ENCODE measurements around the gene ENTPD2.

ENTPD2 gene

DNA sequence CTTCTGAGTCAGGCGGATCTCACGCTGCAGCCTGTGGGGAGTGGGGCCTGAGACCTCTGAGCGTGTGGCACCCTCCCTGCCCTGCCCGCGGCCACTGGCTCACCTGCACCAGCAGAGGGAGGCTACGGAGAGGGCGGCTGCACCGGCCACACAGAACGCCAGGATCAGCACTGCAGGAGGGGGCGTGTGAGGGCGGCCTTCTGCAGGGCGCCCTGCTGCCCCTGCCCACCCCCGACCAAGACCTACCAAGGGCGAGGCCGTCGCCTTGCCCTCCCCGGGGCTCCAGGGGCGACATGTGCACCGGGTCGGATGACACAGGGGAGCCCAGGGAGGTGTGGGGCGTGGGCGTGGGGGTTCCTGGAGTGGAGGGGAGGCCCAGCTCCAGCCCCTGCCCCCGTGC lies 13.3 kb downstream of the ENTPD2 start:
- H3K4me2 ChIP-seq (ENCODE audit: low read length): no peak overlapping the region
- H3K27me3 ChIP-seq (ENCODE audit: control insufficient read depth, insufficient read depth, low read length): no peaks in the 10 kb centered on the region
- no peaks in the 10 kb centered on the region for H3K79me2 ChIP-seq
- H3K9me3 ChIP-seq (ENCODE audit: control insufficient read depth, low read length): no peaks in the 10 kb centered on the region
- H3K27ac ChIP-seq: no peak overlapping the region
- no peak overlapping the region for H2AFZ ChIP-seq
- H3K36me3 ChIP-seq (ENCODE audit: control insufficient read depth, insufficient read depth, low read length): no peaks in the 10 kb centered on the region
- peaks cover 2% of the 10 kb centered on the region for H3K4me1 ChIP-seq
- TF ChIP-seq, protein P1, sequence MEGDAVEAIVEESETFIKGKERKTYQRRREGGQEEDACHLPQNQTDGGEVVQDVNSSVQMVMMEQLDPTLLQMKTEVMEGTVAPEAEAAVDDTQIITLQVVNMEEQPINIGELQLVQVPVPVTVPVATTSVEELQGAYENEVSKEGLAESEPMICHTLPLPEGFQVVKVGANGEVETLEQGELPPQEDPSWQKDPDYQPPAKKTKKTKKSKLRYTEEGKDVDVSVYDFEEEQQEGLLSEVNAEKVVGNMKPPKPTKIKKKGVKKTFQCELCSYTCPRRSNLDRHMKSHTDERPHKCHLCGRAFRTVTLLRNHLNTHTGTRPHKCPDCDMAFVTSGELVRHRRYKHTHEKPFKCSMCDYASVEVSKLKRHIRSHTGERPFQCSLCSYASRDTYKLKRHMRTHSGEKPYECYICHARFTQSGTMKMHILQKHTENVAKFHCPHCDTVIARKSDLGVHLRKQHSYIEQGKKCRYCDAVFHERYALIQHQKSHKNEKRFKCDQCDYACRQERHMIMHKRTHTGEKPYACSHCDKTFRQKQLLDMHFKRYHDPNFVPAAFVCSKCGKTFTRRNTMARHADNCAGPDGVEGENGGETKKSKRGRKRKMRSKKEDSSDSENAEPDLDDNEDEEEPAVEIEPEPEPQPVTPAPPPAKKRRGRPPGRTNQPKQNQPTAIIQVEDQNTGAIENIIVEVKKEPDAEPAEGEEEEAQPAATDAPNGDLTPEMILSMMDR (IDR thresholded peaks at IDR 0.05): no peak
- H3K9ac ChIP-seq: no peak overlapping the region
- no peak overlapping the region for H3K4me3 ChIP-seq (ENCODE audit: low read depth, low read length)

DNA sequence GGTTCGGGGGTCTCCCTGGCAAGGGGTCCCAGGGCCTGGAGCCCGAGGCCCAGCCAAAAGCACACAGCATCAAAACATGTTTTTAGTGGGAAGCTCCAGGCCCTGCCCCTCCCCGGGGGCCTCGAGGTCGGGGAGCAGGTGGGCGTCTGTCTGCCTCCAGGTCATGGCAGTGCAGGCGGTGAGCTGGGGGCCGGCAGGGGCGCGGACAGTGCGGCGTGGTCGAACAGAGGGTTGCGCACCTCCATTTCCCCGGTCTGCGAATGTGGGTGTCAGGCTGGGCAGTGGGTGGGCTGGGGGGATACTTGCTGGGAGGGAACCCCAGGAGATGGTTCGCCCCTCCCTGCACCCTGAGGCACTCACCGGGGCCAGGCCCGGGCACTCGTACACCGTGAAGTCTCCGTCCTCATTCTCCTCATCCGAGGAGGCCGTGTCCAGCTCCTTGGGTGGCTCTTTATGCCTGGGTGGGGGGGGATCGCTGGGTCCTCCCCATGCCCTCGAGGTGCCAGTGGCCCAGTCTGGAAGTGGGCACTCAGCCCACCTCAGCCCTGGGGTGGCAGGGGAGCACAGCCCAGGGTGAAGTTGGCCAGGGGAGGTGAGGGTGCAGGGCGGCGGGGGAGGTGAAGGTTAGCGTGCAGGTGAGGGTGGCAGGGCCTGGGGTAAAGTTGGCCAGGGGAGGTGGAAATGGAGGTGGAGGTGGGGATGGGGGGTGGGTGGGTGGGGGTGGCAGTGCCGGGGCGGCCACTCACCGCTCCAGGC lies 14.1 kb downstream of the ENTPD2 start:
- H3K27ac ChIP-seq: no peak overlapping the region
- no peaks in the 10 kb centered on the region for H3K79me2 ChIP-seq
- H3K27me3 ChIP-seq (ENCODE audit: control insufficient read depth, insufficient read depth, low read length): no peaks in the 10 kb centered on the region
- no peak overlapping the region for H2AFZ ChIP-seq
- H3K9me3 ChIP-seq (ENCODE audit: control insufficient read depth, low read length): no peaks in the 10 kb centered on the region
- H3K36me3 ChIP-seq (ENCODE audit: control insufficient read depth, insufficient read depth, low read length): no peaks in the 10 kb centered on the region
- H3K9ac ChIP-seq: no peak overlapping the region
- TF ChIP-seq, protein P1 (IDR thresholded peaks at IDR 0.05): no peak
- peaks cover 2% of the 10 kb centered on the region for H3K4me1 ChIP-seq
- no peak overlapping the region for H3K4me2 ChIP-seq (ENCODE audit: low read length)
- H3K4me3 ChIP-seq (ENCODE audit: low read depth, low read length): no peak overlapping the region

DNA sequence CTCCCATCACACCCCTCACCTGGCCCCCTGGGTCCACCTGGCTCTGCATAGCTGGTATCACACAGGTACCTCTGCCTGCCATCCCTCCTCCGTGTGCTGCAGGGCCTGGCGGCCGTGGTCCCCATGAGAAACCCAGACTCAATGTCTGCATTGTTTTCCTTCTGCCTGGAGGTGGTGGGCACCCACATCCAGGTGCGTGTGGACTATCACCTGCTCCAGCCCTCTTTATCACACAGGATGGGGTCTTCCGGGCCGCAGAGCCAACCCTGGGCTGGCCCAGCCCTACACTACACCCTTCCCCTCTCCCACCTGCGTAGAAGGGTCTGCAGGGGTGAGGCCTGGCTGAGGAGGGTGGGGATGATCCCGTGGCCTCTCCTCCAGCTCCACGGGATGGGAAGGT lies 14.9 kb downstream of the ENTPD2 start:
- Histone ChIP-seq H3K4me3 (ENCODE audit: low read depth, low read length) (no peak overlapping the region), H3K4me2 (ENCODE audit: low read length) (no peak overlapping the region), H3K9me3 (ENCODE audit: control insufficient read depth, low read length) (no peaks in the 10 kb centered on the region), H3K9ac (no peak overlapping the region), H3K79me2 (no peaks in the 10 kb centered on the region), H3K27ac (no peak overlapping the region), H3K27me3 (ENCODE audit: control insufficient read depth, insufficient read depth, low read length) (no peaks in the 10 kb centered on the region), H2AFZ (no peak overlapping the region), H3K4me1 (no peaks in the 10 kb centered on the region), H3K36me3 (ENCODE audit: control insufficient read depth, insufficient read depth, low read length) (no peaks in the 10 kb centered on the region)
- TF ChIP-seq, protein P1 (IDR thresholded peaks at IDR 0.05): no peak

DNA sequence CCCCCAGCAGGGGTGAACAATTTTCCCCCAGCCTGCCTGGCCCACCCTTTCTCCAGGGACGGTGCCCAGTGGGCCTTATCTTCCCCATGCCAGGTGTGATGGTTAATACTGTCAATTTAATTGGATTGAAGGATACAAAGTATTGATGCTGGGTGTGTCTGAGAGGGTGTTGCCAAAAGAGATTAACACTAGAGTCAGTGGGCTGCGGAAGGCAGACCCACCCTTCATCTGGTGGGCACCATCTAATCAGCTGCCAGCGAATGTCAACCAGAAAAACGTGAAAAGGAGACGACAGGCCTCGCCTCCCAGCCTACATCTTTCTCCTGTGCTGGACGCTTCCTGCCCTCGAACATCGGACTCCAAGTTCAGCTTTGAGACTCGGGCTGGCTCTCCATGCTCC lies 16.4 kb downstream of the ENTPD2 start:
- TF ChIP-seq, protein P1 (IDR thresholded peaks at IDR 0.05): no peak
- Histone ChIP-seq H3K9me3 (ENCODE audit: control insufficient read depth, low read length) (no peaks in the 10 kb centered on the region), H3K4me2 (ENCODE audit: low read length) (no peak overlapping the region), H2AFZ (no peak overlapping the region), H3K79me2 (no peaks in the 10 kb centered on the region), H3K9ac (no peak overlapping the region), H3K27ac (no peak overlapping the region), H3K4me1 (no peaks in the 10 kb centered on the region), H3K27me3 (ENCODE audit: control insufficient read depth, insufficient read depth, low read length) (no peaks in the 10 kb centered on the region), H3K36me3 (ENCODE audit: control insufficient read depth, insufficient read depth, low read length) (no peaks in the 10 kb centered on the region), H3K4me3 (ENCODE audit: low read depth, low read length) (no peak overlapping the region)

DNA sequence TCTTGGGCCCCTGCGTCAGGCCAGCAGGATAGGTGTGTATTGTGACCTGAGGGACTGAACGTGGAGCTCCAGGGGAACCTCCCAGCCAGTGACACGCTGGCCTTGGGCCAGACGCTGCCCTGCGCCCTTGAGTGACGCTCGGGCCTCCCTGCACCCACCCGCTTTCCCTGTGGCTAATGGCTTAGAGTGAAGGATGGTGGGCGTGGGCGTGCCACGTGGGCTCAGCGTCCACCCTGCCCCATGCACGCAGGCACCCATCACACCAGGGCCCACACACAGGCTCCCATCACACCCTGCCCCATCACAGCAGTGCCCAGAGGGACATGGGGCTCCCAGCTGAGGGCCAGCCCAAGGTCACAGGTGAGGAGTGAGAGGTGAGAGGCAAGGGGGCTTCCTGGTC lies 16.8 kb downstream of the ENTPD2 start:
- H3K36me3 ChIP-seq (ENCODE audit: control insufficient read depth, insufficient read depth, low read length): no peaks in the 10 kb centered on the region
- no peak overlapping the region for H3K27ac ChIP-seq
- no peak overlapping the region for H3K9ac ChIP-seq
- no peaks in the 10 kb centered on the region for H3K9me3 ChIP-seq (ENCODE audit: control insufficient read depth, low read length)
- H3K4me1 ChIP-seq: no peaks in the 10 kb centered on the region
- H3K4me2 ChIP-seq (ENCODE audit: low read length): no peak overlapping the region
- no peaks in the 10 kb centered on the region for H3K79me2 ChIP-seq
- no peak overlapping the region for H2AFZ ChIP-seq
- H3K4me3 ChIP-seq (ENCODE audit: low read depth, low read length): no peak overlapping the region
- TF ChIP-seq, protein P1 (IDR thresholded peaks at IDR 0.05): no peak
- H3K27me3 ChIP-seq (ENCODE audit: control insufficient read depth, insufficient read depth, low read length): no peaks in the 10 kb centered on the region

All from parathyroid adenoma (tissue), 2 donors.